Muscle of back (tissue), 11 donors: ENCODE measurements around the gene C12orf60. TPM values are rescaled to one million over a fixed set of nuclear protein-coding genes. Genes with fewer than 3 reads are reported as not detected.

Source experiments
- DNase-seq, 3 donors: peaks; one replicate each; pipeline versions ENCODE4 v3.0.0 to v3.0.0-alpha.2; 2013
- polyA plus RNA-seq, 10 donors: library from polyadenylated mRNA; unstranded; fragments of 120-200 nt; gene quantifications; one replicate each; pipeline ENCODE4 v1.2.1, GENCODE V29; 2013; ENCODE audit not compliant: insufficient read length in 10 of 10

Gene C12orf60
- polyA plus RNA-seq, 10 donors = 0.73 to 2.5 (median 1.3) TPM

DNA sequence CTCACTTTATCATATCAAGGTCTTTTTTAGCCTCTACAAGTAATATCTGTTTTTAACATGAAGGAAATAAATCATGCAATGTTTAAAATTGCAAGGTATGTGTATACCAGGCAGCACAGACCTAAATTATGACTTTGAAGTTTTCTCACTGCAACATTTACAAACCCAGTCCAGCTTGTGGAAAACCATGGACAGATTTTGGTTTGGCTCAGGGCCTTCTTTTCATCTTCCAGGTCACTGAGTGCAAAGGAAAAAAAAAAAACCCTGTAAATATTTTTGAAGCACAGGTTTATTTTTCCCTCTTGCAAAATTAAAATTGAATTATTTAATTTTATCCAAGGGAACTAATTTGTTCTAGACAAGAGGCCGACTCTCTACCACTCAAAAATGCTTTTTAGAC is 68.4 kb downstream of the C12orf60 start:
- DNase-seq = no peak

DNA sequence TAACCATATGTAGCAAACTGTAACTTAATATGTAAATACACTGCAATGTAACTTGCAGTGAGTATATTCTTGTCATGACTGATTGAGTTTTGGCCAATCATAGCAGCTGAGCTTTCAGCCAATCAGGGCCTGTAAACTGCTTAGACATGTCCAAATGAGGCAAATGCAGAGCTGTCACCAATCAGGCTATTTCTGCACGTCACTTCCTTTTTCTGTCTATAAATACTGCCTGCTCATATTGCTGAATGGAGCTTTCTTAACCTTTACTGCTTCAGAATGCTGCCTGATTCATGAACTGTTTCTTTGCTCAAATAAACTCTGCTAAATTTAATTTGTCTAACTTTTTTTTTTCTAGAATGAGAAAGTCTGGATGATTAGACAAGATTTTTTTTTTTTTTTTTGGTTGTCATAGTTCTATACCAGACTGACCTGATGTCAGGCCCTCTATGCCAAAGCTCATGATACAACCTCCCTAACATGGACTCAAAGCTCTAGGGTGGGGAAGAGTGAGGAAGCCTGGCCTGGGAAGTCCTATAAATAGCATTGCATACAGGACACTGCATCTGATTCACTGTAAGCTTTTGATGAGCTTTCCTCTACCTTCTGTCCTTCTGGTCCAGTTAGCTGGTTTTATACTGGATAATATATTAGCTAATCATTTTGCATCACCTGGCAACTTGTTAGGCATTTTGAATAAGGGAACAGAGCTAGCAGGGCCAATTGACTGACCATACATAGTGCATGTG is 70.1 kb downstream of the C12orf60 start:
- no peak for DNase-seq

Other genes with a start within 250 kb of the C12orf60 start
- gene PLBD1, start 235.8 kb upstream of the C12orf60 start, polyA plus RNA-seq = 10 to 100 TPM; 22.4 to 28.0 (median 24.2) TPM
- under 1 TPM; 0.13 to 0.38 (median 0.25) TPM for gene GUCY2C, start 107.1 kb upstream of the C12orf60 start, polyA plus RNA-seq
- gene WBP11, start 192 bp upstream of the C12orf60 start, polyA plus RNA-seq = 10 to 100 TPM; 49.0 to 71.0 (median 58.8) TPM
- gene SMCO3, start 10.5 kb downstream of the C12orf60 start, polyA plus RNA-seq = under 1 TPM; 0.08 to 0.42 (median 0.19) TPM
- gene ART4, start 39.9 kb downstream of the C12orf60 start, polyA plus RNA-seq = under 1 TPM in 9 of 10 donors, not detected in 1; 0.03 to 0.67 (median 0.19) TPM
- gene MGP, start 82.2 kb downstream of the C12orf60 start, polyA plus RNA-seq = 100 to 1,000 TPM; 176 to 480 (median 293) TPM
- gene ERP27, start 134.9 kb downstream of the C12orf60 start, polyA plus RNA-seq = 1 to 10 TPM in 1 of 10 donors, under 1 TPM in 8, not detected in 1; 0.14 to 1.2 (median 0.55) TPM
- 10 to 100 TPM; 33.5 to 83.5 (median 45.8) TPM for gene ARHGDIB, start 157.9 kb downstream of the C12orf60 start, polyA plus RNA-seq
- not detected for gene PDE6H, start 169.4 kb downstream of the C12orf60 start, polyA plus RNA-seq